Endodermal cell (in vitro differentiated cells): ENCODE results near the gene CRYZL1. TPM values are rescaled to one million over a fixed set of nuclear protein-coding genes. Genes with fewer than 3 reads are reported as not detected.
A peak's percentile ranks its signal among the peaks of the same experiment; 100 is the strongest.

Experiments used
- DNase-seq: peaks from one replicate; pipeline ENCODE4 v3.0.0-alpha.2; 2017
- H3K27ac ChIP-seq: 2 replicates; pipeline ENCODE4 v1.5.1; 2013; ENCODE audit warnings: mild to moderate bottlenecking, low read depth, low read length, moderate library complexity
- H3K27me3 ChIP-seq: 2 replicates; pipeline ENCODE4 v1.6.1; 2013; ENCODE audit warnings: mild to moderate bottlenecking, low read length, moderate library complexity; ENCODE audit not compliant: insufficient read depth, control insufficient read depth, poor library complexity, severe bottlenecking
- H3K36me3 ChIP-seq: 2 replicates; pipeline ENCODE4 v1.7.0; 2013; ENCODE audit warnings: mild to moderate bottlenecking, low read length, moderate library complexity; ENCODE audit not compliant: control insufficient read depth, insufficient read depth
- H3K4me1 ChIP-seq: one replicate; pipeline ENCODE4 v1.7.0; 2013; ENCODE audit warnings: low read length; ENCODE audit not compliant: control insufficient read depth, insufficient read depth
- H3K4me3 ChIP-seq: 2 replicates; pipeline ENCODE4 v1.5.1; 2013; ENCODE audit warnings: mild to moderate bottlenecking, low read length, moderate library complexity
- H3K9ac ChIP-seq: 2 replicates; pipeline ENCODE4 v1.6.1; 2013; ENCODE audit warnings: mild to moderate bottlenecking, low read length, moderate library complexity; ENCODE audit not compliant: poor library complexity, severe bottlenecking; ENCODE audit errors: extremely low read depth
- H3K9me3 ChIP-seq: 2 replicates; pipeline ENCODE4 v1.6.1; 2013; ENCODE audit warnings: mild to moderate bottlenecking, low read length, moderate library complexity; ENCODE audit not compliant: control insufficient read depth
- H3K27ac Mint-ChIP-seq: 2 replicates; pipeline ENCODE4 v1.8.0; 2020; ENCODE audit warnings: mixed read lengths
- H3K27me3 Mint-ChIP-seq: 2 replicates; pipeline ENCODE4 v1.8.0; 2021; ENCODE audit warnings: mild to moderate bottlenecking, mixed read lengths; ENCODE audit not compliant: insufficient read depth
- H3K36me3 Mint-ChIP-seq: 2 replicates; pipeline ENCODE4 v1.8.0; 2020; ENCODE audit warnings: low read depth, mixed read lengths
- H3K4me1 Mint-ChIP-seq: 2 replicates; pipeline ENCODE4 v1.8.0; 2020; ENCODE audit warnings: mixed read lengths
- H3K4me3 Mint-ChIP-seq: 2 replicates; pipeline ENCODE4 v1.8.0; 2020; ENCODE audit warnings: mild to moderate bottlenecking, moderate library complexity, mixed read lengths
- H3K9me3 Mint-ChIP-seq: 2 replicates; pipeline ENCODE4 v1.8.0; 2020; ENCODE audit warnings: mild to moderate bottlenecking, mixed read lengths
- CTCF ChIP-seq: fragments of 200-600 bp; sonication (generic); conservative IDR thresholded peaks from 2 replicates; pipeline ENCODE4 v1.5.0; 2021; ENCODE audit warnings: antibody characterized with exemption, mild to moderate bottlenecking
- WGBS, 2 experiments: methylation state at CpG; one replicate each; pipeline versions ENCODE4 v1.1.5 to v1.1.7; 2013; ENCODE audit warnings: missing lambda C conversion rate in 2 of 2, mixed read lengths in 1 of 2; ENCODE audit not compliant: insufficient coverage in 1 of 2, insufficient read length in 1 of 2; 5-methylcytosine and 5-hydroxymethylcytosine counted together
- total RNA-seq, 2 donors: library from RNA; stranded (reverse); fragmentation: NEBNext Ultra II Directional in 1 of 2; extraction: Animal tissue kit (Norgen Biotek cat#: 25700) in 1 of 2; gene quantifications; 2 replicates in 1 of 2; 3 replicates in 1 of 2; pipeline ENCODE4 v1.2.1, GENCODE V29; 2021

The CRYZL1 gene
- total RNA-seq, 2 donors from 2014 or later = 33.8 to 51.0 TPM

GRCh38 chr21:33608559-33608958 is 33.0 kb downstream of the CRYZL1 start:
- no peaks in the 10 kb centered on the region for H3K27me3 Mint-ChIP-seq
- no peaks in the 10 kb centered on the region for H3K27me3 ChIP-seq
- no peak for DNase-seq
- no peak overlapping the region for H3K4me3 Mint-ChIP-seq
- no peak overlapping the region for H3K9ac ChIP-seq
- H3K9me3 ChIP-seq = no peaks in the 10 kb centered on the region
- peaks cover 16% of the 10 kb centered on the region for H3K36me3 Mint-ChIP-seq
- H3K4me1 Mint-ChIP-seq = no peaks in the 10 kb centered on the region
- TF ChIP-seq CTCF = no peak
- H3K4me1 ChIP-seq = no peaks in the 10 kb centered on the region
- no peak overlapping the region for H3K4me3 ChIP-seq
- WGBS, 2 experiments = 82% methylated on average over 1 of the region's 1 CpG; no CpG with 5 or more reads in 1 of the 2 experiments
- no peaks in the 10 kb centered on the region for H3K9me3 Mint-ChIP-seq
- no peak overlapping the region for H3K27ac ChIP-seq
- no peak overlapping the region for H3K27ac Mint-ChIP-seq
- H3K36me3 ChIP-seq = peaks cover 44% of the 10 kb centered on the region

- H3K9me3 ChIP-seq = no peaks in the 10 kb centered on the region
- no peak for DNase-seq
- H3K27me3 ChIP-seq = no peaks in the 10 kb centered on the region
- H3K27ac Mint-ChIP-seq = no peak overlapping the region
- peaks cover 67% of the 10 kb centered on the region for H3K36me3 ChIP-seq
- H3K4me1 Mint-ChIP-seq = no peaks in the 10 kb centered on the region
- H3K4me3 ChIP-seq = no peak overlapping the region
- 100% methylated on average over 1 of the region's 1 CpG; no CpG with 5 or more reads in 1 of the 2 experiments for WGBS, 2 experiments
- TF ChIP-seq CTCF = no peak
- no peaks in the 10 kb centered on the region for H3K9me3 Mint-ChIP-seq
- H3K36me3 Mint-ChIP-seq = peaks cover 35% of the 10 kb centered on the region
- H3K4me3 Mint-ChIP-seq = no peak overlapping the region
- no peak overlapping the region for H3K27ac ChIP-seq
- H3K4me1 ChIP-seq = no peaks in the 10 kb centered on the region
- no peaks in the 10 kb centered on the region for H3K27me3 Mint-ChIP-seq
- no peak overlapping the region for H3K9ac ChIP-seq
These were observed 43.5 kb downstream of the CRYZL1 start for GRCh38 chr21:33598051-33598450.

- H3K27me3 ChIP-seq = no peaks in the 10 kb centered on the region
- no peaks in the 10 kb centered on the region for H3K9me3 ChIP-seq
- peak within 1 kb of the TSS; percentile 95 for H3K4me3 ChIP-seq
- H3K27me3 Mint-ChIP-seq = no peaks in the 10 kb centered on the region
- peak within 1 kb of the TSS; percentile 92 for H3K27ac Mint-ChIP-seq
- peaks cover 4% of the 10 kb centered on the region for H3K4me1 ChIP-seq
- no peaks in the 10 kb centered on the region for H3K9me3 Mint-ChIP-seq
- peaks cover 34% of the 10 kb centered on the region for H3K36me3 ChIP-seq
- H3K27ac ChIP-seq = peak within 1 kb of the TSS; percentile 78
- TF ChIP-seq CTCF = peak; percentile 39
- peak within 1 kb of the TSS; percentile 78 for H3K4me3 Mint-ChIP-seq
- DNase-seq = peak; percentile 96
- H3K4me1 Mint-ChIP-seq = peaks cover 11% of the 10 kb centered on the region
- H3K36me3 Mint-ChIP-seq = peaks cover 31% of the 10 kb centered on the region
- H3K9ac ChIP-seq = peak within 1 kb of the TSS; percentile 81
- 1 to 2% methylated on average over 36 to 78 of the region's 78 CpGs for WGBS, 2 experiments
These were observed 52.8 kb downstream of the CRYZL1 start, which contains the start of gene DONSON for GRCh38 chr21:33588485-33589335. Gene DONSON (minus strand): TSS chr21:33588684. CDS start chr21:33588641, 43 bp downstream.
